ENCODE results near the gene ASPG. TPM values are rescaled to one million over a fixed set of nuclear protein-coding genes. Genes with fewer than 3 reads are reported as not detected.

The ASPG gene
- total and polyA plus RNA-seq, 2 donors (not counting 3 experiments of a cell fraction or from before 2014, with no cell fraction given), result not detected

DNA sequence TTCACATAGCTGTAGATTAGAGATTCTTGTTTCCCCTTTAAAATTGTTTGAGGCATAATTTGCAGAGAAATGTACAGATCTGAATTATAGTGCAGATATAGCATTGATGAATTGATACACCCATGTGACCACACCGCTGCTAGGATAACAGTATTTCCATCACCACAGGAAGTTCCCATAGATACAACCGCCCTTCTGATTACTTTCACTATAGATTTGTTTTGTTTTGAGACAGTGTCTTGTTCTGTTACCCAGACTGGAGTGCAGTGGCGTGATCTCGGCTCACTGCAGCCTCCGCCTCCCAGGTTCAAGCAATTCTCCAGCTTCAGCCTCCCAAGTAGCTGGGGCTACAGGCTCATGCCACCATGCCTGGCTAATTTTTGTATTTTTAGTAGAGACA is 8.8 kb upstream of the ASPG start:
- no peaks in the 10 kb centered on the region for H3K4me1 ChIP-seq (ENCODE audit: control insufficient read depth, extremely low read depth, insufficient read depth, low read length)
- H4K20me1 ChIP-seq (replicated peaks; ENCODE audit: control insufficient read depth, extremely low read depth, insufficient read depth, low read length), result no peaks in the 10 kb centered on the region
- H3K9me3 ChIP-seq (replicated peaks; ENCODE audit: control insufficient read depth, insufficient read depth, low read length), result no peaks in the 10 kb centered on the region
- FAIRE-seq (no peak), DNase-seq (ENCODE audit: low read depth, low spot score) (no peak)
- H3K4me2 ChIP-seq (ENCODE audit: insufficient read depth, low read length), result no peak overlapping the region
- no peak for TF ChIP-seq FOS (IDR thresholded peaks at IDR 0.05; ENCODE audit: borderline replicate concordance, insufficient read depth, low read length)
- TF ChIP-seq POLR2AphosphoS5 (IDR thresholded peaks at IDR 0.05; ENCODE audit: insufficient read depth, low read depth, low read length), result no peak
- TF ChIP-seq, protein P1, sequence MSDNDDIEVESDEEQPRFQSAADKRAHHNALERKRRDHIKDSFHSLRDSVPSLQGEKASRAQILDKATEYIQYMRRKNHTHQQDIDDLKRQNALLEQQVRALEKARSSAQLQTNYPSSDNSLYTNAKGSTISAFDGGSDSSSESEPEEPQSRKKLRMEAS (IDR thresholded peaks at IDR 0.05; ENCODE audit: insufficient read depth, insufficient read length), result no peak
- TF ChIP-seq, protein P2, sequence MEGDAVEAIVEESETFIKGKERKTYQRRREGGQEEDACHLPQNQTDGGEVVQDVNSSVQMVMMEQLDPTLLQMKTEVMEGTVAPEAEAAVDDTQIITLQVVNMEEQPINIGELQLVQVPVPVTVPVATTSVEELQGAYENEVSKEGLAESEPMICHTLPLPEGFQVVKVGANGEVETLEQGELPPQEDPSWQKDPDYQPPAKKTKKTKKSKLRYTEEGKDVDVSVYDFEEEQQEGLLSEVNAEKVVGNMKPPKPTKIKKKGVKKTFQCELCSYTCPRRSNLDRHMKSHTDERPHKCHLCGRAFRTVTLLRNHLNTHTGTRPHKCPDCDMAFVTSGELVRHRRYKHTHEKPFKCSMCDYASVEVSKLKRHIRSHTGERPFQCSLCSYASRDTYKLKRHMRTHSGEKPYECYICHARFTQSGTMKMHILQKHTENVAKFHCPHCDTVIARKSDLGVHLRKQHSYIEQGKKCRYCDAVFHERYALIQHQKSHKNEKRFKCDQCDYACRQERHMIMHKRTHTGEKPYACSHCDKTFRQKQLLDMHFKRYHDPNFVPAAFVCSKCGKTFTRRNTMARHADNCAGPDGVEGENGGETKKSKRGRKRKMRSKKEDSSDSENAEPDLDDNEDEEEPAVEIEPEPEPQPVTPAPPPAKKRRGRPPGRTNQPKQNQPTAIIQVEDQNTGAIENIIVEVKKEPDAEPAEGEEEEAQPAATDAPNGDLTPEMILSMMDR (IDR thresholded peaks at IDR 0.05; ENCODE audit: extremely low read depth in 1 of 2, insufficient read depth in 1 of 2, low read depth in 1 of 2, low read length in 2 of 2), result no peak
- TF ChIP-seq POLR2A (IDR thresholded peaks at IDR 0.05; ENCODE audit: low read depth, low read length), result no peak
- no peak for TF ChIP-seq MYC (IDR thresholded peaks at IDR 0.05; ENCODE audit: low read depth, low read length)
- TF ChIP-seq GATA2 (IDR thresholded peaks at IDR 0.05; ENCODE audit: insufficient read depth, insufficient read length, low read depth, low read length), result no peak
- no peak for TF ChIP-seq EZH2 (IDR thresholded peaks at IDR 0.05; ENCODE audit: borderline replicate concordance, low read depth, low read length, severe bottlenecking)
- TF ChIP-seq JUN (IDR thresholded peaks at IDR 0.05; ENCODE audit: borderline replicate concordance, insufficient read depth, insufficient read length, low read depth), result no peak
- H3K4me3 ChIP-seq (replicated peaks in 1 of 3; ENCODE audit: insufficient read depth in 1 of 3, low read depth in 1 of 3, low read length in 3 of 3), result no peak overlapping the region
- intact Hi-C loops (cut with micrococcal nuclease), result loop anchor here (5.0 kb wide), 1 partner anchor 146 kb away; no protein-coding TSS in a partner anchor
- H3K9me1 ChIP-seq (replicated peaks; ENCODE audit: control insufficient read depth, extremely low read depth, insufficient read depth, low read length), result no peaks in the 10 kb centered on the region
- dilution Hi-C loops (cut with MboI; ENCODE audit: extremely low pct_ligation_motif_present, low sequenced_read_pairs), result no loop called here
- H3K27me3 ChIP-seq (ENCODE audit: control insufficient read depth in 2 of 2, insufficient read depth in 2 of 2, low read length in 2 of 2), result peaks cover 0 to 2% of the 10 kb centered on the region in 2 experiments
- H3K27ac ChIP-seq (ENCODE audit: insufficient read depth, low read depth, low read length), result no peak overlapping the region
- H3K9ac ChIP-seq (replicated peaks; ENCODE audit: extremely low read depth, insufficient read depth, low read length), result no peak overlapping the region
- no TSS peak for BruUV-seq (replicated peaks)
- CTCF ChIA-PET, result interaction anchor here (1.1 to 2.0 kb wide), 5 partner anchors 24 to 551 kb away, joined by 3 to 66 read pairs (median 10); no protein-coding TSS in a partner anchor
- POLR2A ChIA-PET, result no interaction called here
- H3K79me2 ChIP-seq (ENCODE audit: control insufficient read depth, insufficient read depth, low read length), result no peaks in the 10 kb centered on the region
- H2AFZ ChIP-seq (ENCODE audit: low read depth, low read length), result no peak overlapping the region
- no peaks in the 10 kb centered on the region for H3K36me3 ChIP-seq (ENCODE audit: control insufficient read depth in 2 of 2, extremely low read depth in 1 of 2, insufficient read depth in 2 of 2, low read length in 2 of 2)

Measured in endothelial cell of umbilical vein (primary cell).